Stimulated activated CD8-positive, alpha-beta memory T cell treated with anti-CD3 and anti-CD28 coated beads, Interleukin-7, amount 100 ng/mL, for 1 hour (primary cell): ENCODE data around the gene PTH2R.
"Not testable (repeated sequence)": the region's sequence is repeated elsewhere in the genome, so short reads cannot be mapped to it uniquely, and the experiment has no call there.

Experiments
- DNase-seq, 2 donors: peaks; one replicate each; pipeline ENCODE4 v3.0.0-alpha.2; 2020; ENCODE audit warnings: low read depth in 2 of 2

Gene PTH2R

DNA sequence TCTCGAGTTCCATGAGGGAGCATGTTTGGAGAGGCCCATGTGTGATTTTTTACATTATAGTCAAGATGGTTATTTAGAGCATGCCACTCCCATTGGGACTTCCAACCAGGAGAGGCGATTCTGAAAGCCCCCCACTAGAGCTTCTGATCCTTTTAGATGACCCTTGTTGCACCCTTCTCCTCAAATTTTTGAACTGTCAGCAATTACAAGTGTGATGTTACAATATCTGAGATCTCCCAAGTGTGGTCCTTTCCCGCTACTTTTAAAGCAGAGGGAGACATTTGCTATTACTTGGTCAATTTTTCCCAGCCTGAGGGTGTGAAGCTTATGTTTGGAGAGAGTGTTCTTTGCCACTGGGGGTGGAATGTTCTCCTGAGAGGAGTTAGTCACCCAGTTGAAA lies 16.7 kb upstream of the PTH2R start:
- no peak for DNase-seq

DNA sequence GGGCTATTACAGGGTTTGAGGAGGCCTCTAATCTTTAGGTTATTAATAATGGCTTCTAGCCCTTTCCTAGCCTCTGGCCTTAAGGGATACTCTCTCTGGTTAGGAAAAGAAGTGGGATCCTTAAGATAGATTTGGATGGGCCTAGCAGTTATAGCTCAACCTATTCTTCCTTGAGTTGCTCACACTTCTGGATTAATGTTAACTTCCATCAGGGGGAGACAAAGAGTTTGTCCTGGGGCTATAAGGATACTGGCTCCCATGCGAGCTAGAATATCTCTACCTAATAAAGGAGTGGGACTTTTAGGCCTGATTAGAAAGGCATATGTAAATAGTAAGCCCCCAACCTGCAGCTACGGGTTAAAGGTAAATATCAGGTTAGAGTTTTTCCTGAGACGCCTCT lies 14.3 kb upstream of the PTH2R start:
- DNase-seq, result no peak

GRCh38 chr2:208396796-208397195 lies 9.8 kb upstream of the PTH2R start:
- DNase-seq, result not testable (repeated sequence)

- no peak for DNase-seq
These were observed 7.4 kb upstream of the PTH2R start for GRCh38 chr2:208399201-208399600.

- DNase-seq, result no peak
These were observed 1.1 kb downstream of the PTH2R start for GRCh38 chr2:208407667-208408066.

DNA sequence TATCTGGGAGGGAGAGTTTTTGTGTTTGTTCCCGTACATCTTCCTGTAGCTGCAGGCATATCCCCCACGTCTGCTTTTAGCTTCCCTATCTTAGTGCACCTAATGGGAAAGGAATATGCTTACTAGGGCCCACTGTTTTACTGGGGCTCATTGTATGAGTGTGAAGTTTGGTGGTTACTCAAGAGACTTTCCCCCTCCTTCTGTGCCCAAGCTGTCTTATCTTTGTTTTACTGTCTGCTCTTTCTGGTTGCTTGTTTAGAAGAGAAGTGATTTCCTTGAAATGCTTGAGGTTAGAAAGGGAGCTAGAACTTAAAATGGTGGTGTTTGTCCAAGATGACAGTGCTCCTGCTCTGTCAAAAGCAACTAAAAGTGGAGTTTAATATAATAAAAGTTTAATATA lies 7.3 kb downstream of the PTH2R start:
- no peak for DNase-seq

- no peak for DNase-seq
These were observed 8.7 kb downstream of the PTH2R start for GRCh38 chr2:208415255-208415654.

GRCh38 chr2:208415897-208416296 lies 9.3 kb downstream of the PTH2R start:
- DNase-seq, result no peak

GRCh38 chr2:208426412-208427045 lies 19.9 kb downstream of the PTH2R start:
- no peak for DNase-seq

DNA sequence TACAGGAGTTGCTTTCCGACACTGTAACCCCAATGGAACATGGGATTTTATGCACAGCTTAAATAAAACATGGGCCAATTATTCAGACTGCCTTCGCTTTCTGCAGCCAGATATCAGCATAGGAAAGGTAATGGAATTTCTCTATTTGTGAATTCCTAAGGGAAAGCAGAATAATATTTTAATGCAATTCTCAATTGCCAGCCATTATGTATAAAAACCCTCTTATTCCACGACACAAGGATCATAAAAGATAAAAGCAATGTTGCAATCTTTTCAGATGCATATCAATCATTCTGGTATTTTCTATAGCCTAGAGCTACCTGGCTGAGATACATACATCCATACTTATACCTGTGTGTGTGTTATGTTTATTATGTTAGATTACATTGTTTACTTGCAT lies 31.2 kb downstream of the PTH2R start:
- DNase-seq, result no peak

DNA sequence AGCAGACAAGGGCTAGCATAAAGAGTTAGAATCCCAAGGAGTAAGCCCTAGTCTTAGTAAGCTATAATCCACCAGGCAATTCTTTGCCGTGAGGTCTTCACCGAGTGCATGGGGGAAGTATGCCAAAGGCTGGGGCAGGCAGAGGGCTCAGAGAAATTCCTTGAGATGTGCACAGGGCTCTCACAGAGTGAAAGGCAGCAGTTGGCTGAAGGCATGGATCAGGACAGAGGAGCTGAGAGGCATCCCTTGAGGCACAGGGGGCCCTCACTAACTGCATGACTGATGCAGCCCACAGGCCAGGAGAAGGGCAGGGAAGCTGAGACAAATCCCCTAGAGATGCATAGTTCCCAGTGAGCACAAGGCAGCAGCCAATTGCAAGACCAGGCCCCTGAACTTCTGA lies 34.1 kb downstream of the PTH2R start:
- DNase-seq, result no peak

GRCh38 chr2:208441951-208442350 lies 35.4 kb downstream of the PTH2R start:
- DNase-seq, result no peak

GRCh38 chr2:208447447-208447846 lies 40.9 kb downstream of the PTH2R start:
- DNase-seq, result not testable (repeated sequence)

DNA sequence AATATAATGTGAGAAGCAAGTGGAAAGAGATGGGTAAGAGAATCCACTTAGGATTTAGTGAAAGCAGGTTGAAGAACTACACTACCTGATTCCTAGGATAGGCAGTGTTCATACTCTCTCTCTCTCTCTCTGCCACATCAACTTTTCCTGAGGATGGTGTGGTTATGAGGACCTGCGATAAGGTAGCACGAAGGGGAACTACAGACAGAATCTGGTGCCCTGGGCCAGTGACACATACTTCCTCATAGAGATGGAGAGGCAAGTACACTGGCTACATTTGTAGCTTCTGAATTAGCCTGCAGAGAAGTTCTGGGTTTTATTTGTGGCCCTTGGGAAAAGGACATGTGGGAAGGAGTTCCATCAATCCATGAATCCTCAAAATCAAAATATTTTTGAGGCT lies 44.5 kb downstream of the PTH2R start:
- DNase-seq, result no peak

DNA sequence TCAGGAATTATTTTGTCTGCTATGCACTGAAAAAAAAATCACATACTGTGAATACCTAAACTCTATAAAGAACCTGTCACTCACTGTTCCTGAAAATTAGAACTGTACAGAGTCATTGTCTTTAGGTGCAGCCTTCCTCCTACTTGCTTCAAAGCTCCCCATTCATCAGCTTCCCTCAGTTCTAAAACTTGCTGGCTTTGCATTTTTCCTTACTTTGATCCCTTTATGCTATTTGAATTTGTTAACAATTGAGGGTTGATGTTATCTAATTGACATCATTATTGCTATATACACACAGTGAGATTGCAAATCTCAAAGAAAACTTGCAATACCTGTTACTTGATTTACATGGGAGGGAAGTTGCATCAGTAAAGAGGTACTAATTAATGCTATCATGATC lies 48.3 kb downstream of the PTH2R start:
- DNase-seq, result no peak

- no peak for DNase-seq
These were observed 57.1 kb downstream of the PTH2R start for GRCh38 chr2:208463721-208464120.

- DNase-seq, result no peak
These were observed 57.6 kb downstream of the PTH2R start for GRCh38 chr2:208464205-208464604.

GRCh38 chr2:208466151-208466919 lies 59.7 kb downstream of the PTH2R start:
- no peak for DNase-seq

GRCh38 chr2:208466920-208467298 lies 60.3 kb downstream of the PTH2R start:
- no peak for DNase-seq

DNA sequence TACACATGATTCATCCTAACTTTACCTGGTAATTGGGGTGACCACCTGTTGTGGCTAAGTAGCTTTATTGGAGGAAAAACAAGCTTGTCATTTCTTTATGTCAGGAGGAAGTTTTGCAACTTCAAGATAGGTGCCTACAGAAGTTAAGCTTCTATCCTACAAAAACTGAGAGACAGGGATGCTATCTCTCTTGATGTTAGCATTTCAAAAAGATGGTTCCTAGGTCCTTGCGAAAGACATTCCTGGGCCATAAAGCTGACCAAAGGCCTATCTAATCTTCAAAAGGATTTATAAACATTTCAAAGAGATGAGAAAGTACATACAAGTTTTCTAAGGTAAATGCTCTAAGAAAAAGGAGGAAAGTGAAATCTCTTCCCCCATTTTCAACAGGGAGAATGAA lies 61.0 kb downstream of the PTH2R start:
- no peak for DNase-seq

DNA sequence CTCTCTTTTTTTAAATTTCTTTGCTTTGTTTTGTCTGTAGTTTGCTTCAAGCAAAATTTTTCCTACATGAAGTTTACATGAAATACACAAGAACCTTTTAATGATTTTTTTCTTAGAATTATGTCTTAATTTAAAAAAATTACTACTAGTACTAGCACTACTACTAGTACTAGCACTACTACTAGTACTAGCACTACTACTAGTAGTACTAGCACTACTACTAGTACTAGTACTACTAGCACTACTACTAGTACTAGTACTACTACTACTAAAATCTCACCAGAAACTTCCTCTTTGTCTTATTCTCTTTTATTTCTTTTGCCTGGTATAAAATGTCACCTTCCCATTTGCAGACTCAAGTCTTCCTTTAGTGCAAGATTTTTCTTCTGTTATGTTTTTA lies 71.1 kb downstream of the PTH2R start:
- DNase-seq, result no peak

- no peak for DNase-seq
These were observed 72.8 kb downstream of the PTH2R start for GRCh38 chr2:208479342-208479741.

- DNase-seq, result not testable (repeated sequence)
These were observed 75.4 kb downstream of the PTH2R start for GRCh38 chr2:208481945-208482344.
